Skeletal muscle tissue (tissue), 5 donors: ENCODE results near the gene HOXC11. TPM values are rescaled to one million over a fixed set of nuclear protein-coding genes. Genes with fewer than 3 reads are reported as not detected.

Source experiments
- H3K27ac ChIP-seq: one replicate; pipeline ENCODE4 v1.7.0; 2013; ENCODE audit warnings: mild to moderate bottlenecking, low read depth, low read length, inconsistent platforms
- H3K27me3 ChIP-seq, 3 donors: one replicate each; pipeline ENCODE4 v1.7.0; 2013; ENCODE audit warnings: low read length in 3 of 3; ENCODE audit not compliant: control insufficient read depth in 3 of 3, insufficient read depth in 3 of 3
- H3K36me3 ChIP-seq, 3 donors: one replicate each; pipeline ENCODE4 v1.7.0; 2013; ENCODE audit warnings: low read length in 3 of 3; ENCODE audit not compliant: control insufficient read depth in 3 of 3, insufficient read depth in 3 of 3
- H3K4me1 ChIP-seq, 3 donors: one replicate each; pipeline ENCODE4 v1.7.0; 2013; ENCODE audit warnings: low read length in 3 of 3, mild to moderate bottlenecking in 3 of 3; ENCODE audit not compliant: control insufficient read depth in 3 of 3, insufficient read depth in 3 of 3
- H3K4me3 ChIP-seq, 3 donors: one replicate each; pipeline ENCODE4 v1.7.0; 2013; ENCODE audit warnings: low read length in 3 of 3
- H3K9ac ChIP-seq, 3 donors: one replicate each; pipeline ENCODE4 v1.7.0; 2013; ENCODE audit warnings: low read length in 3 of 3, mild to moderate bottlenecking in 3 of 3, moderate library complexity in 2 of 3, low read depth in 1 of 3
- H3K9me3 ChIP-seq, 3 donors: one replicate each; pipeline ENCODE4 v1.7.0; 2013; ENCODE audit warnings: low read length in 3 of 3; ENCODE audit not compliant: control insufficient read depth in 3 of 3
- small RNA-seq: library from RNA; depleted of rRNA; stranded (forward); fragments of <200 nt; gene quantifications from one replicate; pipeline ENCODE3, GENCODE V24; 2014
- total RNA-seq: library from RNA; depleted of rRNA; stranded (reverse); fragments of >200 nt; gene quantifications from one replicate; pipeline ENCODE4 v1.2.3, GENCODE V29; 2014
- donor health status: Osteomylitis.

The HOXC11 gene
- total RNA-seq, 1 donor from 2014 or later: 0.52 TPM

- H3K27ac ChIP-seq: peak overlapping the region; percentile 99
- H3K27me3 ChIP-seq: peaks cover 0 to 3% (median 0%) of the 10 kb centered on the region in 3 donors
- H3K4me1 ChIP-seq: peaks cover 59 to 68% (median 67%) of the 10 kb centered on the region in 3 donors
- peak overlapping the region; percentile 71 to 88 (median 85) for H3K9ac ChIP-seq
- H3K36me3 ChIP-seq: peaks cover 0 to 3% (median 2%) of the 10 kb centered on the region in 3 donors
- no peaks in the 10 kb centered on the region for H3K9me3 ChIP-seq
- H3K4me3 ChIP-seq: peak overlapping the region; percentile 11 to 53 (median 37)
These were observed 53.9 kb downstream of the HOXC11 start for GRCh38 chr12:54026640-54027441.

Small RNA genes lying within 50 kb of the gene (small RNA-seq; reads per million reads assigned to genes)
- gene AC012531.3 (not detected), gene AC012531.4 (not detected), gene MIR196A2 (107 reads per million, percentile 96 among the genes with 10 or more reads in this experiment), gene RF01905 (not detected), gene RF01906 (not detected)

Other genes starting within 250 kb of the HOXC11 start
- gene CALCOCO1, start 245.7 kb upstream of the HOXC11 start, total RNA-seq: 49.1 TPM
- not detected for gene CISTR, start 221.1 kb upstream of the HOXC11 start, total RNA-seq
- not detected for gene HOXC13, start 34.3 kb upstream of the HOXC11 start, total RNA-seq
- not detected for gene HOXC12, start 18.2 kb upstream of the HOXC11 start, total RNA-seq
- 2.1 TPM for gene HOTAIR, start 1.8 kb downstream of the HOXC11 start, total RNA-seq
- gene HOXC10, start 12.0 kb downstream of the HOXC11 start, total RNA-seq: 3.7 TPM
- 4.2 TPM for gene HOXC9, start 27.0 kb downstream of the HOXC11 start, total RNA-seq
- 0.52 TPM for gene HOXC8, start 35.9 kb downstream of the HOXC11 start, total RNA-seq
- 2.6 TPM for gene HOXC6, start 55.3 kb downstream of the HOXC11 start, total RNA-seq
- gene HOXC5, start 59.9 kb downstream of the HOXC11 start, total RNA-seq: 0.52 TPM
- gene HOXC4, start 80.7 kb downstream of the HOXC11 start, total RNA-seq: 1.0 TPM
- gene SMUG1, start 215.9 kb downstream of the HOXC11 start, total RNA-seq: 27.7 TPM